ENCODE results near the gene ARHGAP32. TPM values are rescaled to one million over a fixed set of nuclear protein-coding genes. Genes with fewer than 3 reads are reported as not detected.

Gene ARHGAP32
- polyA plus RNA-seq, 1 donor from 2014 or later: 12.0 TPM

GRCh38 chr11:129224538-129224937 lies 32.4 kb upstream of the ARHGAP32 start:
- no peak overlapping the region for H3K27ac ChIP-seq (ENCODE audit: low read length)
- no peak overlapping the region for H3K4me3 ChIP-seq (ENCODE audit: low read length)
- peaks cover 70% of the 10 kb centered on the region for H3K79me2 ChIP-seq (replicated peaks; ENCODE audit: insufficient read depth, low read length)
- H3K4me2 ChIP-seq (ENCODE audit: low read length): no peak overlapping the region
- no peak overlapping the region for H3K9ac ChIP-seq (ENCODE audit: low read length)
- H4K20me1 ChIP-seq (ENCODE audit: insufficient read depth): no peaks in the 10 kb centered on the region
- peaks cover 3% of the 10 kb centered on the region for H3K9me3 ChIP-seq (ENCODE audit: low read length)
- no peak overlapping the region for H2AFZ ChIP-seq (ENCODE audit: low read depth, low read length)
- no peaks in the 10 kb centered on the region for H3K36me3 ChIP-seq (ENCODE audit: insufficient read depth, low read length)
- no peaks in the 10 kb centered on the region for H3F3A ChIP-seq (ENCODE audit: insufficient read depth, low read length, poor library complexity, severe bottlenecking)
- TF ChIP-seq POLR2AphosphoS5 (IDR thresholded peaks at IDR 0.05) (no peak), EZH2 (IDR thresholded peaks at IDR 0.05; ENCODE audit: borderline replicate concordance, insufficient read depth, low read length, poor library complexity, severe bottlenecking) (no peak), TAF1 (IDR thresholded peaks at IDR 0.05; ENCODE audit: low read depth) (no peak), SMC3 (conservative IDR thresholded peaks at IDR 0.05; ENCODE audit: poor library complexity) (no peak), EP300 (conservative IDR thresholded peaks at IDR 0.05; ENCODE audit: poor library complexity, severe bottlenecking) (no peak)
- H3K9me2 ChIP-seq (ENCODE audit: insufficient read depth, low read length): no peaks in the 10 kb centered on the region
- H3K27me3 ChIP-seq (ENCODE audit: insufficient read depth, low read depth, low read length): no peaks in the 10 kb centered on the region

DNA sequence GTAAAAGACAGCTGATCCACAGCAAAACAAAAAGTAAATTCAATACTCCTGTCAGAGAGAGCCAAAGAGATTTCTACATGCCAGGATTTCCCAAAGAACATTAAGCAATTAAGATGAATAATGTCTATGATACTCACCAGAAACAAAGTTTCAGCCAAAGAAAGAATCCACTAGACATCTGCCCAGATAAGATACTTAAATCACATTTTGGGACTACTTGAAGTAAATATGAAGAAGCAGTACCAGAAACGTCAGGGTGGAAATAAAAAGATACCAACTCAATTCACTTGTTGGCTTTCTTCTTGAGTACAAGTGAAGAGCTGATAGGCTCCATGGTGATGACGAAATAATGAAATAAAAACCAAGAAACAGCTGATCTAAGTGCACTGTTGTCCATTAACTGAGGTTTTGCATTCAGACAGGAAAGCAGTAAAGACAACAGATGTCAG lies 31.6 kb upstream of the ARHGAP32 start:
- Histone ChIP-seq H4K20me1 (ENCODE audit: insufficient read depth) (no peaks in the 10 kb centered on the region), H3K27me3 (ENCODE audit: insufficient read depth, low read depth, low read length) (no peaks in the 10 kb centered on the region), H2AFZ (ENCODE audit: low read depth, low read length) (no peak overlapping the region), H3K4me3 (ENCODE audit: low read length) (no peak overlapping the region), H3K4me2 (ENCODE audit: low read length) (no peak overlapping the region), H3K27ac (ENCODE audit: low read length) (no peak overlapping the region), H3K36me3 (ENCODE audit: insufficient read depth, low read length) (no peaks in the 10 kb centered on the region), H3K79me2 (replicated peaks; ENCODE audit: insufficient read depth, low read length) (peaks cover 74% of the 10 kb centered on the region), H3K9me3 (ENCODE audit: low read length) (peaks cover 3% of the 10 kb centered on the region), H3K9me2 (ENCODE audit: insufficient read depth, low read length) (no peaks in the 10 kb centered on the region), H3F3A (ENCODE audit: insufficient read depth, low read length, poor library complexity, severe bottlenecking) (no peaks in the 10 kb centered on the region), H3K9ac (ENCODE audit: low read length) (no peak overlapping the region)
- no peak for TF ChIP-seq POLR2AphosphoS5 (IDR thresholded peaks at IDR 0.05)
- TF ChIP-seq, protein P1, sequence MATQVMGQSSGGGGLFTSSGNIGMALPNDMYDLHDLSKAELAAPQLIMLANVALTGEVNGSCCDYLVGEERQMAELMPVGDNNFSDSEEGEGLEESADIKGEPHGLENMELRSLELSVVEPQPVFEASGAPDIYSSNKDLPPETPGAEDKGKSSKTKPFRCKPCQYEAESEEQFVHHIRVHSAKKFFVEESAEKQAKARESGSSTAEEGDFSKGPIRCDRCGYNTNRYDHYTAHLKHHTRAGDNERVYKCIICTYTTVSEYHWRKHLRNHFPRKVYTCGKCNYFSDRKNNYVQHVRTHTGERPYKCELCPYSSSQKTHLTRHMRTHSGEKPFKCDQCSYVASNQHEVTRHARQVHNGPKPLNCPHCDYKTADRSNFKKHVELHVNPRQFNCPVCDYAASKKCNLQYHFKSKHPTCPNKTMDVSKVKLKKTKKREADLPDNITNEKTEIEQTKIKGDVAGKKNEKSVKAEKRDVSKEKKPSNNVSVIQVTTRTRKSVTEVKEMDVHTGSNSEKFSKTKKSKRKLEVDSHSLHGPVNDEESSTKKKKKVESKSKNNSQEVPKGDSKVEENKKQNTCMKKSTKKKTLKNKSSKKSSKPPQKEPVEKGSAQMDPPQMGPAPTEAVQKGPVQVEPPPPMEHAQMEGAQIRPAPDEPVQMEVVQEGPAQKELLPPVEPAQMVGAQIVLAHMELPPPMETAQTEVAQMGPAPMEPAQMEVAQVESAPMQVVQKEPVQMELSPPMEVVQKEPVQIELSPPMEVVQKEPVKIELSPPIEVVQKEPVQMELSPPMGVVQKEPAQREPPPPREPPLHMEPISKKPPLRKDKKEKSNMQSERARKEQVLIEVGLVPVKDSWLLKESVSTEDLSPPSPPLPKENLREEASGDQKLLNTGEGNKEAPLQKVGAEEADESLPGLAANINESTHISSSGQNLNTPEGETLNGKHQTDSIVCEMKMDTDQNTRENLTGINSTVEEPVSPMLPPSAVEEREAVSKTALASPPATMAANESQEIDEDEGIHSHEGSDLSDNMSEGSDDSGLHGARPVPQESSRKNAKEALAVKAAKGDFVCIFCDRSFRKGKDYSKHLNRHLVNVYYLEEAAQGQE (IDR thresholded peaks at IDR 0.05; ENCODE audit: borderline replicate concordance): no peak
- no peak for TF ChIP-seq EZH2 (IDR thresholded peaks at IDR 0.05; ENCODE audit: borderline replicate concordance, insufficient read depth, low read length, poor library complexity, severe bottlenecking)
- no peak for TF ChIP-seq MXI1 (conservative IDR thresholded peaks at IDR 0.05; ENCODE audit: poor library complexity, severe bottlenecking)
- TF ChIP-seq, protein P2, sequence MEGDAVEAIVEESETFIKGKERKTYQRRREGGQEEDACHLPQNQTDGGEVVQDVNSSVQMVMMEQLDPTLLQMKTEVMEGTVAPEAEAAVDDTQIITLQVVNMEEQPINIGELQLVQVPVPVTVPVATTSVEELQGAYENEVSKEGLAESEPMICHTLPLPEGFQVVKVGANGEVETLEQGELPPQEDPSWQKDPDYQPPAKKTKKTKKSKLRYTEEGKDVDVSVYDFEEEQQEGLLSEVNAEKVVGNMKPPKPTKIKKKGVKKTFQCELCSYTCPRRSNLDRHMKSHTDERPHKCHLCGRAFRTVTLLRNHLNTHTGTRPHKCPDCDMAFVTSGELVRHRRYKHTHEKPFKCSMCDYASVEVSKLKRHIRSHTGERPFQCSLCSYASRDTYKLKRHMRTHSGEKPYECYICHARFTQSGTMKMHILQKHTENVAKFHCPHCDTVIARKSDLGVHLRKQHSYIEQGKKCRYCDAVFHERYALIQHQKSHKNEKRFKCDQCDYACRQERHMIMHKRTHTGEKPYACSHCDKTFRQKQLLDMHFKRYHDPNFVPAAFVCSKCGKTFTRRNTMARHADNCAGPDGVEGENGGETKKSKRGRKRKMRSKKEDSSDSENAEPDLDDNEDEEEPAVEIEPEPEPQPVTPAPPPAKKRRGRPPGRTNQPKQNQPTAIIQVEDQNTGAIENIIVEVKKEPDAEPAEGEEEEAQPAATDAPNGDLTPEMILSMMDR (IDR thresholded peaks at IDR 0.05; ENCODE audit: poor library complexity, severe bottlenecking): no peak
- TF ChIP-seq EP300 (conservative IDR thresholded peaks at IDR 0.05; ENCODE audit: poor library complexity, severe bottlenecking): no peak
- no peak for TF ChIP-seq RAD21 (conservative IDR thresholded peaks at IDR 0.05)
- no peak for TF ChIP-seq SMC3 (conservative IDR thresholded peaks at IDR 0.05; ENCODE audit: poor library complexity)
